Inflammatory macrophage treated with lipopolysaccharide for 4 hours (primary cell): Measurements from ENCODE around the gene PDAP1.
"Not testable (repeated sequence)": the region's sequence is repeated elsewhere in the genome, so short reads cannot be mapped to it uniquely, and the experiment has no call there.

Experiments
- DNase-seq: peaks from one replicate; pipeline ENCODE4 v3.0.0-alpha.2; 2020

PDAP1 gene

GRCh38 chr7:99408379-99409191 lies at the start of gene PDAP1, which contains the start of gene BUD31:
PDAP1 (minus strand) TSS chr7:99408597; CDS start chr7:99408548, 49 bp downstream.
BUD31 (plus strand) TSS chr7:99408969; CDS start chr7:99411093, 2,124 bp downstream.
- peak; percentile 92 for DNase-seq

- no peak for DNase-seq
Measured at GRCh38 chr7:99457650-99458493, 49.5 kb upstream of the PDAP1 start.

GRCh38 chr7:99457050-99457649 lies 48.8 kb upstream of the PDAP1 start:
- DNase-seq, result no peak

- no peak for DNase-seq
Measured at GRCh38 chr7:99456288-99456687, 47.9 kb upstream of the PDAP1 start.

GRCh38 chr7:99455874-99456273 lies 47.5 kb upstream of the PDAP1 start:
- no peak for DNase-seq

GRCh38 chr7:99453105-99453504 lies 44.7 kb upstream of the PDAP1 start:
- DNase-seq, result no peak

- no peak for DNase-seq
Measured at GRCh38 chr7:99452541-99452940, 44.1 kb upstream of the PDAP1 start.

GRCh38 chr7:99451936-99452335 lies 43.5 kb upstream of the PDAP1 start:
- no peak for DNase-seq

GRCh38 chr7:99449326-99449725 lies 40.9 kb upstream of the PDAP1 start:
- no peak for DNase-seq

GRCh38 chr7:99448855-99449254 lies 40.5 kb upstream of the PDAP1 start:
- DNase-seq, result no peak

GRCh38 chr7:99447943-99448342 lies 39.5 kb upstream of the PDAP1 start:
- DNase-seq, result no peak

GRCh38 chr7:99446096-99446495 lies 37.7 kb upstream of the PDAP1 start:
- no peak for DNase-seq

GRCh38 chr7:99440195-99440594 lies 31.8 kb upstream of the PDAP1 start:
- no peak for DNase-seq

GRCh38 chr7:99438573-99439480 lies 30.4 kb upstream of the PDAP1 start, which contains the start of the genes CPSF4 and PTCD1:
CPSF4 (plus strand) TSS chr7:99438943; CDS start chr7:99439083, 140 bp downstream.
PTCD1 (minus strand) TSS chr7:99438798; CDS start chr7:99435242, 3,556 bp downstream.
- DNase-seq, result peak; percentile 97

- no peak for DNase-seq
Measured at GRCh38 chr7:99437946-99438572, 29.7 kb upstream of the PDAP1 start.

GRCh38 chr7:99433158-99433557 lies 24.8 kb upstream of the PDAP1 start:
- no peak for DNase-seq

- not testable (repeated sequence) for DNase-seq
Measured at GRCh38 chr7:99431756-99432540, 23.6 kb upstream of the PDAP1 start.

GRCh38 chr7:99429756-99430155 lies 21.4 kb upstream of the PDAP1 start:
- DNase-seq, result no peak

GRCh38 chr7:99428972-99429566 lies 20.7 kb upstream of the PDAP1 start:
- DNase-seq, result no peak
